ENCODE data around the gene MARVELD2. TPM values are rescaled to one million over a fixed set of nuclear protein-coding genes. Genes with fewer than 3 reads are reported as not detected.
"Not testable (repeated sequence)": the region's sequence is repeated elsewhere in the genome, so short reads cannot be mapped to it uniquely, and the experiment has no call there.

MARVELD2 gene, protein sequence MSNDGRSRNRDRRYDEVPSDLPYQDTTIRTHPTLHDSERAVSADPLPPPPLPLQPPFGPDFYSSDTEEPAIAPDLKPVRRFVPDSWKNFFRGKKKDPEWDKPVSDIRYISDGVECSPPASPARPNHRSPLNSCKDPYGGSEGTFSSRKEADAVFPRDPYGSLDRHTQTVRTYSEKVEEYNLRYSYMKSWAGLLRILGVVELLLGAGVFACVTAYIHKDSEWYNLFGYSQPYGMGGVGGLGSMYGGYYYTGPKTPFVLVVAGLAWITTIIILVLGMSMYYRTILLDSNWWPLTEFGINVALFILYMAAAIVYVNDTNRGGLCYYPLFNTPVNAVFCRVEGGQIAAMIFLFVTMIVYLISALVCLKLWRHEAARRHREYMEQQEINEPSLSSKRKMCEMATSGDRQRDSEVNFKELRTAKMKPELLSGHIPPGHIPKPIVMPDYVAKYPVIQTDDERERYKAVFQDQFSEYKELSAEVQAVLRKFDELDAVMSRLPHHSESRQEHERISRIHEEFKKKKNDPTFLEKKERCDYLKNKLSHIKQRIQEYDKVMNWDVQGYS
- total RNA-seq = 0.90 and 1.6 TPM in 2 replicates

DNA sequence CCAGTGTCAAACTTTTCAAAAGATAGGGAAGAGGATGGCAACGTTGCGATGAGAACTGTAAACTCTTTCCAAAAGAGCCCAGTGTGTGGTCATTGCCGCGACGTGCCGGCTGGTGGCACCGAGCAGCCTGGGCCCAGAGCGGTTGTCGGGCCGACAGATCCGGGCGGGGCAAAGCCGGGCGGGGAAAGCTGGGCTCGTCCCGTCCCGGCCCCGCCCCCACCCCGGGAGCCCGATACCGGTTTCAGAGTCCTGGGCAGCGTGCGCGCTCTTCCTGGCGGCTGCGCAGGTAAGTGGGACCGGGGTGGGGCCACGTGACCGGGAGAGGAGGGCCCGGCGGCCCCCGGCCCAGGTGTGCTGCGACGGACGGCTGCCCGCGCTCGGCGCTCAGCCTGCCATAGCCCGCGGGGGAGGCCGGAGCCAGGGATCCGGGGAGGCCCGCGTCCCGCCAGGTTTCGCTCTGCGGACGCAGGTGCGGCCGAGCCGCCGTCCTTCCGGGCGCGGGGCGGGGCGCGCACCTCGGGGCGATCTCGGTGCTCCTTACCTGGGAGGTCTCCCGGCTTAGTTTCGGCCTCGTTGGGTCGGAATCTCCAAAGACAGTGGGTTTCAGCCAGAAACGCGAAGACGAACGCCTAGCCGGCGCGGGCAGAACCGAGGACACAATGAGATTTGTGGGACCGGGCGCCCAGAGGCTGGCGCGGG, at the start of gene MARVELD2:
MARVELD2 (plus strand) TSS at position 232 of the 699 bp plus-strand sequence. CDS start 4,270 bp downstream, outside the sequence.
- DNase-seq (ENCODE audit: low read depth in 2 of 2) = peak; percentile 29 to 72

DNA sequence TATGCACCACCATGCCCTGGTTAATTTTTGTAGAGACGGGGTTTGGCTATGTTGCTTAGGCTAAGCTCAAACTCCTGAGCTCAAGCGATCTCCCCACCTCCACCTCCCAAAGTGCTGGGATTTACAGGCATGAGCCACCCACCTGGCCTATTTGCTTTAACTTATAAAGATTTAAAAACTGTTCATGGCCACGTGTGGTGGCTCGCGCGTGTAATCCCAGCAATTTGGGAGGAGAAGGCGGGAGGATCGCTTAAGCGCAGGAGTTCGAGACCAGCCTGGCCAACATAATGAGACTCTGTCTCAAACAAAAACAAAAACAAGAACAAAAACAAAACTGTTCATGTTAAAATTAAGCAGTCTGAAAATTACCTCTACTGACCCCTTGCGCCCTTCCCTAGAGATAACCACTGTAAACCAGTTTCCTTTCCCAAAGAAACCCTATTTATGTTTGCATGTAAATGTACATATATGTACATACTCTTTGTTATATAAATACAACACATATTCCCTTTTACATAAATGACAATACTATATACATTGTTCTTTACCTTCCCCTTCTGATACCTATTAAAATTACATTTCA, 47.1 kb upstream of the MARVELD2 start:
- DNase-seq (ENCODE audit: low read depth in 2 of 2) = no peak

DNA sequence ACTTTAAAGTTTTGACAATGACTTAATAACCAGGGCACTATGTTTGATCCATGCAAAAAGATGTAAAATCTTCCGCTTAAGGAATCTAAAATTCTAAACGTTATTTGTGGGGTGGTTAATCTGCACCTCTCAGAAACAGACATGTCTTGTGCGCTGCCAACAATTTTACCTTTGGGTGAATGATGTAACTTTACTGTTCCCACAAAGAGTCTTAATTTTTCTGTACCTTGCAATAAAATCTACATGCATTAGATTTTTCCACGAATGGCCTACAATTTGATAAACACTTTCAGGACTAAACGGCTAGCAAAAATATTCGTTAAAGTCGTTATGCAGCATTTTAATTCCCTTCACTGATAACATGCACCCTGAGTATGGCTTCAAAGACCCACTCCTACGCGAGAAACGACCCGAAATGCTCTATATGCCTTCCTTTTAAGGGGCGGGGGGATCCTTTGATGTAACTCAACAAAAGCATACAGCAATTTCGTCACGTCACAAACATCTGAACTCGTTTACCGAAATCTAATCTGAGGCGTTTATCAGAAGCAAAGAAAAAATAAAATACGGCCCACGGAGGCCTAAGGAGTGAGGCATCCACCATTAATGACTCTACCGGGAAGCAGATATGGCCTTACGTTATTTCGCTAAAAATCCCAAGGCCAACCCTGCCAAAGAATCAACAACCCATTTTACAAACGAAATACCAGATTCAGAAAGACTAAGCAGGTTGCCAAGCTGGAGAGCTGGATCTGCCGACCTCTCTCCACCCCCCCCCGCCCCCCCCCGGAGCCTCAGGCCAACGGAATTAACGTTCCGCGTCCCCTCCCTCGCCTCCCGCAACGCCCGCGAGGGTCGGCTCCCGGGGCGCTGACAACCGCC, 46.2 kb upstream of the MARVELD2 start:
- DNase-seq (ENCODE audit: low read depth in 2 of 2) = peak; percentile 9 to 44

DNA sequence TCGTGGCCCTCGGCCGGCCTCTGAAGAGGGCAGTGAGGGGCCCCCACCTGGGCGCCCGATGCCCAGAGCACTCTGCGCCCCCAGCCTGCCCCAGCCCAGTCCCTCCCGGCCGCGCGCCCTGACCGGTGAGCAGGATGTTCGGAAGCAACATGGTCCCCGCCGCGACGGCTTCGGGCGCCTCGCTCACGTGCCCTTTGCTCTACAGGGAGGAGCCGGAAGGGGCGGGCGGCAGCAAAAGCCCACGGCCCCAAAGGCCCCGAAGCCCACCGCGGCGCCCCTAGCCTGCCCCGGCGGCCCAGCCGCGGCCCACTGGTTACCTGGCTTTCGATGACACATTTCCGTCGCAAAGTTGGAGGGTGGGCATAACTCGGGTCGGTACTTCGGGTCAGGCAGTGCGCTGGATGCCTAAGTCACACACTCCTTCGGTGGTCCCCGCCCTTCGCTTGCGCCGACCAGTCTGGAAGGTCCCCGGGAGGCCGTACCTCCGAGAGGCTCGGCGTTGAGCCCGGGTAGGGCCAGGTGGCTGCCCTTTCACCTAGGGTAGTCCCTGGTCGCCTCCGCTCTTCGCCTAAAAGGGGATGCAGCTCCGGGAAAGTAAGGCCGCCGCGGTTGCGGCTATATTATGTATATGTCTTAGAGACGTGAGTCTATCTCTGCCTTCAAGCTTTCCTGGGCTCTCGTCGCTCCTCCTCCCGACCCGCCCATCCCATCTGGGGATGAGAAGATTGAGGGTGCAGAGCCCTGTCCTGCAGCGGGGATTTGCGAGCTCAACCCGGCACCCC, 45.4 kb upstream of the MARVELD2 start, which contains the start of the genes AK6, RAD17 and TAF9:
AK6 (minus strand) TSS at position 181 of the 782 bp plus-strand sequence; CDS start at position 151, 30 bp downstream.
RAD17 (plus strand) TSS at position 479 of the 782 bp plus-strand sequence. CDS start 2,391 bp downstream, outside the sequence.
TAF9 (minus strand) TSS at position 181 of the 782 bp plus-strand sequence. CDS start 3,783 bp downstream, outside the sequence.
- DNase-seq (ENCODE audit: low read depth in 2 of 2) = peak; percentile 78 to 91

DNA sequence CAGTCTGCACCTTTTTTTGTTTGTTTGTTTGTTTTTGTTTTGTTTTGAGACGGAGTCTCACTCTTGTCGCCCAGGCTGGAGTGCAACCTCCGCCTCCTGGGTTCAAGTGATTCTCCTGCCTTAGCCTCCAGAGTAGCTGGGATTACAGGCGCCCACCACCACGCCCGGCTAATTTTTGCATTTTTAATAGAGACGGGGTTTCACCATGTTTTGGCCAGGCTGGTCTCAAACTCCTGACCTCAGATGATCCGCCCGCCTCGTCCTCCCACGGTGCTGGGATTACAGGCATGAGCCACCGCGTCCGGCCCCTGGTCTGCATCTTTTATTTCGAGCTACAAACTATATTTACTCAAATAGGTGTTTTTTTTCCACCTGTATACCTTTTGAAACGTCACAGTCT, 44.6 kb upstream of the MARVELD2 start:
- not testable (repeated sequence) for DNase-seq (ENCODE audit: low read depth in 2 of 2)

DNA sequence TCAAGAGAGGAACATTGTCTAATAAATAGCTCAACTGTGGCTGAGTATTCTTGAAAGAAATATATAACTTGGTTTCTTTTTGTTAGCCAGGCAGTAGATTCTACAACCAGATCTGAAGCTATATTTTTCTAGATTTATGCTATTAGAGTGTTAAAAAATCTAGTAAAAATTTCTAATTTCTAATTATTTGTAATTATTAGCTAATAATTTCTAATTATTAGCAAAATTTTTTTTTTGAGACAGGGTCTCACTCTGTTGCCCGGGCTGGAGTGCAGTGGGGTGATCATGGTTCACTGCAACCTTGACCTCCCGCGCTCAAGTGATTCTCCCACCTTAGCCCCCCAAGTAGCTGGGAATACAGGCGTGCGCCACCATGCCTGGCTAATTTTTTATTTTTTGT, 42.5 kb upstream of the MARVELD2 start:
- no peak for DNase-seq (ENCODE audit: low read depth in 2 of 2)

DNA sequence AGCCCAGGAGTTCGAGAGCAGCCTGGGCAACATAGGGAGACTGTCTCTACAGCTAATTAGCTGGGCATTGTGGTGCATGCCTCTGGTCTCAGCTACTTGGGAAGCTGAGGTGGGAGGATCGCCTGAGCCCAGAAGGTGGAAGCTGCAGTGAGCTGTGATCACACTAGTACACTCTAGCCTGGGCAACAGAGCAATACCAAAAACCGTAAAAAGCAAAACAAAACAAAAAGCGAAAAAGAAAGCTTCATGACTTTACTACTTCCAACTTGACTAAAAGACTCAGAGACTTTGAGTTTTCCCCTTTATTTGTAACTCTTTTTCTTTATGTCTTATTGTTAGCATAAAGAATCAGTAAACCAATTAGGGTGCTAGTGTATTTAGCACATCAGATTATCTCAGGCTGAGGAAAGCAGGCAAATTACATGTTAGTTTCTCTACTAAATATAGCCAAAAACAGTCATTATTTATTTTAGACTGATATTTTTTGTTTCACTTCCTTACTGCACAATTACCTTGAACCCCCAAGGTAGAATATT, 39.9 kb upstream of the MARVELD2 start:
- no peak for DNase-seq (ENCODE audit: low read depth in 2 of 2)

DNA sequence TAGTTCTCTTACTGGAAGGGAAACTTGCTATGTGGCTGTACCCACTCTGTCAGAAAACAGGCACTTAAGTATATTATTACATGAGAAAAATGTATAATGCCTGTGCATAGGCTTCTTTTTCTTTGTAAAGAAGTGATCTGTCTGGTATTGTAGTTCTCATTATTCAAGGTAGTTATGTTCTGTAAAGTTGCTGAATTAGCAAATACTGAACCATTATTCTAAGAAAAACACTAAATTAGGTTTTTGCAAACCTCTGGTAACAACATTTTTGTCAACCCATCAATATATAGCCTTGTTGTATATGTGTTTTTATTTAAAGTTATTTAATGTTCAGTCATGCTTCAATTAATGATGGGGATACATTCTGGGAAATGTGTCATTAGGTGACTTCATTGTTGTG, 36.5 kb upstream of the MARVELD2 start:
- DNase-seq (ENCODE audit: low read depth in 2 of 2) = no peak

DNA sequence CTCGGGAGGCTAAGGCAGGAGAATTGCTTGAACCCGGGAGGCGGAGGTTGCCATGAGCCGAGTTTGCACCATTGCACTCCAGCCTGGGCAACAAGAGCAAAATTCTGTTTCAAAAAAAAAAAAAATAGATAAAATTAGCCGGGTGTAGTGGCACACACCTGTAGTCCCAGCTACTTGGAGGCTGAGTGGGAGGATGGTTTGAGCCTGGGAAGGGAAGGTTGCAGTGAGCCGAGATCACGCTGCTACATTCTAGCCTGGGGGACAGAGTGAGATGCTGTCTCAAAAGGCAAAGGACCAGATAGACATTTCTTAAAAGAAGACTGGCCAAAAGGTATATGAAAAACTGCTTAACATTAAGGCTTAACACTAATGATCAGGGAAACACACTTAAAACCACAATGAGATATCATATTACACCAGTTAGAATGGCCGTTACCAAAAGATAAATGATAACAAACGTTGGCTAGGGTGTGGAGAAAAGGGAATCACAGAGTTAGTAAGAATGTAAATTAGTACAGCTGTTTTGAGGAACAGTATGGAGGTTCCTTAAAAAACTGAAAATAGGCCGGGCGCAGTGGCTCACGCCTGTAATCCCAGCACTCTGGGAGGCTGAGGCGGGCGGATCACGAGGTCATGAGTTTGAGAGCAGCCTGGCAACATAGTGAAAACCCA, 10.1 kb upstream of the MARVELD2 start:
- no peak for DNase-seq (ENCODE audit: low read depth in 2 of 2)

DNA sequence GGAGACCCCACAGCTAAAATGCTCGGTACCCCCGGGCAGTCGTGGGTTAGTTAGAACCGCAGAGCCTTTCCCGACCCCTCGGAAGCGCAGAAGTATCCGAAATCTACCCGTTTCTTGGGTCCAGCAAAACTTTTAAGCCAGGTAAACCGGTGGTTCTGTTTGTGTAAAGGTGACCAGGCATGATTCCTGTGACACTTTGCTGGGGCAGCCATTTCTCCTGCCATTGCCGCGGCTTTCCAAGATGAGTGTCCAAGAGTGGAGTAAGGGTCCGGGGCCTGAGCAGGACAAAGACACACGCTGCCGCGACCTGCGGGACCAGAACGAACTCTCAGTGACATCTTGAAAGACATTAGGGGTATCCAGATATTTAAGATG, 655 bp downstream of the MARVELD2 start:
- no peak for DNase-seq (ENCODE audit: low read depth in 2 of 2)

DNA sequence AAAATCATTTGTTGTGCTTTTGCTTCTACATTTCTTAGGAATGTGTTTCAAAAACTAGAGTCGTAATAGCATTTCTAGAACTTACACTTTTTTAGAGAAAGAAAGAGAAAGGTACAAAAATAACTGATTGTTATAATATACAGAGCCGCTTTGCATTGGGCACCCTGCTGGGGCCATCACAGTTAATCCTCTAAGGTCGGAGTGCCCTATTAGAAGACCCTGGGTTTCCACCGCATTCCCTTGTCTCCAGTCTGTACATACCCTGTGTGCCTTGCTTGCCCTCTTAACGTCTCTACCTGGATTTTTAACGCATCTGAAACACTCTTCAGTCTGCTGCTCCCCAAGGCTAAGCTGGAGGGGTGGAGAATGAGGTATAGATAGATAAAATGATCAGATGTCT, 1.3 kb downstream of the MARVELD2 start:
- DNase-seq (ENCODE audit: low read depth in 2 of 2) = no peak

DNA sequence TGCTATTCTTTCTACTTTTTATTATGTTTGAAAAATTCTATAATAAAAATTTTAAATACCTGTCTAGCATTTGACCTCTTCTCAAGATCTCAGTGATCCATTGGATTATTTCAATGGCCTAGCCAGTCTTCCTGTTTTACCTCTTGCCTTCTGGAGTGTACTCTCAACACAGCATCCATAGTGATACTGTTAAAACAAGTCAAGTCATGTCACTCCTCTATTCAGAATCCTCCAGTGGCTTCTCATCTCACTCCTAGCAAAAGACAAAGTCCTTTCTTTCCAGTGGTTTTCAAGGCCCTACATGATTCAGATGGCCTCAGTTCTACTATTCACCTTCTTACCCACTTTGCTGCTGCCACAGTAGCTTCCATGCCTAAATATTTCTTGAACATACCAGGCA, 1.8 kb downstream of the MARVELD2 start:
- no peak for DNase-seq (ENCODE audit: low read depth in 2 of 2)

DNA sequence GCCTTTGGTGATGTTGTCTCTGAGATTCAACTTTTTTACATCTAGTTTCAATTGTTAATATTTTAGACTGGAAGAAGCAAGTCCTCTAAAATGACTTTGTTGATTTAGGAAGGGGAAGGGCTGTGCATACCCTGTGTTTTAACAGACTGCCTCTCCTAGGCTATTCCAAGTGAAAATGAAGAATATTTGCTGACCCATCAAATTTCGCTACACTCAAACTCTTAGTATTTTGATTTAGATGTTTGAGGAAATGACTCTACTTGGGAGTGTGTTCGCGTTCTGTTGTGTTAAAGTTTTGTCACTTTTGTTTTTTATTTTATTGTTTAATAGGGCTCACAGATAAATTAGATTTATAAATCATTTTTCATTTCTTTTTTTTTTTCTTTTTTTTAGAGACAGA, 3.6 kb downstream of the MARVELD2 start:
- no peak for DNase-seq (ENCODE audit: low read depth in 2 of 2)

DNA sequence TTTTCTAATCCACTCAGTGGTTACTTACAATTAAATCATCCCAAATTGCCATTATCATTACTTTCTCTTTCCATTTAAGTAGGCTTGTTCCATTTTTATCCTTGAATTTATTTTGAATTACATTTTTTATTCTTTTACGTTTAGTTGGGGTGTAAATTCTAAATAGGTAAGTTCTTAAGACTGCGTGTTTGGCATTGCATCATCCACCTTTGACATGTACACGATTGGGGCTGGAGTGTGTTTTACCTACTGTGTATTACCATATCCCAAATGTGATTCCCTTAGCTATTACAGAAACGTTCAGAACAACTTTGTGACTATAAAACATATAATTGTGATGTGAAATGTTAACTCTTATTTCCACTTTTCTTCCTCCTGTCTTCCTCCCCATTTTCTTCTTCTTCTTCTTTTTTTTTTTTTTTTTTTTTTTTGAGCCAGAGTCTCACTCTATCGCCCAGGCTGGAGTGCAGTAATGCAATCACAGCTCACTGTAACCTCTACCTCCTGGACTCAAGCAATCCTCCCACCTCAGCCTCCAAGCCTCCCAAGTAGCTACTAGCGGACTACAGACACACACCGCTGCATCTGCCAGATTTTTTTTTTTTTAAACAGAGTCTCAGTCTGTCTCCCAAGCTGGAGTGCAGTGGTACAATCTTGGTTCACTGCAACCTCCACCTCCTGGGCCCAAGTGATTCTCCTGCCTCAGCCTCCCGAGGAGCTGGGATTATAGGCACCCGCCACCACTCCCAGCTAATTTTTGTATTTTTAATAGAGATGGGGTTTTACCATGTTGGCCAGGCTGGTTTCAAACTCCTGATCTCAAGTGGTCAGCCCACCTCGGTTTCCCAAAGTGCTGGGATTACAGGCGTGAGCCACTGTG, 16.7 kb downstream of the MARVELD2 start:
- DNase-seq (ENCODE audit: low read depth in 2 of 2) = no peak

DNA sequence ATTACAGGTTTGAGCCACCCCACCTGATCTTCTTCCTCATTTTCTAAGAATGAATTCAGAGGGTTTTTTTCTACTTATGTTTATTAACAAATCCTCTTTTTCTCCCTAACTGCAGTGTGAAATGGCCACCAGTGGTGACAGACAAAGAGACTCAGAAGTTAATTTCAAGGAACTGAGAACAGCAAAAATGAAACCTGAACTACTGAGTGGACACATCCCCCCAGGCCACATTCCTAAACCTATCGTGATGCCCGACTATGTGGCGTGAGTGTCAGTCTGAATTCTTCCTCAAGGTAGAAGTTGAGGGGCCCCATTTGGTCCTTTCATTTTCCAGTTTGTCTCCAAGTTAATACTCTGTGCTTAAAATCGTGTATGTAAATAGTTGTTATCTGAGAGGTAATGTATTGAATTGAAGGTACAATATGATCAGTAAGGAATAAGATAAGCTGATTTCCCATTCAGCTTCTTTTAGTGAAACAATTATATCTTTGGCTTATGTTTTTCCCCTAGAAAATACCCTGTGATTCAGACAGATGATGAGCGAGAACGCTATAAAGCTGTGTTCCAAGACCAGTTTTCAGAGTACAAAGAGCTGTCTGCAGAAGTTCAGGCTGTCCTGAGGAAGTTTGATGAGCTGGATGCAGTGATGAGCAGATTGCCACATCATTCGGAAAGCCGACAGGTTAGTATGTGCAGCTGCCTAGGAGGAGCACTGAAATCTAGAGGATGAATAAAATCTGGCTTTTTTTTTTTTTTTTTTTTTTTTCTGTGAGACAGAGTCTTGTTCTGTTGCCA, 17.7 kb downstream of the MARVELD2 start:
- no peak for DNase-seq (ENCODE audit: low read depth in 2 of 2)

DNA sequence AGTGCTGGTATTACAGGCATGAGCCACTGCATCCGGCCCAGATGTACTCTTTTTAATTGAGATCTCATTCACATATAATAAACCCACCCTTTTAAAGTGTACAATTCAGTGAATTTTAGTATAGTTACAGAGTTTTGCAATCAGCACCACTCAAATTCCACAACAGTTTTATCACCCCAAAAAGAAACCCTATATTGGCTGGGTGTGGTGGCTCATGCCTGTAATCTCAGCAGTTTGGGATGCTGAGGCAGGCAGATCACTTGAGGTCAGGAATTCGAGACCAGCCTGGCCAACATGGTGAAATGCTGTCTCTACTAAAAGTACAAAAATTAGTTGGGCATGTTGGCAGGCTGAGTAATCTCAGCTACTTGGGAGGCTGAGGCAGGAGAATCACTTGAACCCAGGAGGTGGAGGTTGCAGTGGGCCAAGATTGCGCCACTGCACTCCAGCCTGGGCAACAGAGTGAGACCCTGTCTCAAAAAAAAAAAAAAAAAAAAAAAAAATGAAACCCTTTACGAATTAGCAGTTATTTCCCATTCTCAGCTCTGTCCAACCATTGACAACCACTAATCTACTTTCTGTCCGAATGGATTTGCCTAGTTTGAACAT, 20.5 kb downstream of the MARVELD2 start:
- DNase-seq (ENCODE audit: low read depth in 2 of 2) = not testable (repeated sequence)

Data from dermis microvascular lymphatic vessel endothelial cell (primary cell).